ENCODE results near the gene RASAL2. TPM values are rescaled to one million over a fixed set of nuclear protein-coding genes. Genes with fewer than 3 reads are reported as not detected.

The RASAL2 gene
- total RNA-seq, 1 donor from 2014 or later = 7.7 TPM

DNA sequence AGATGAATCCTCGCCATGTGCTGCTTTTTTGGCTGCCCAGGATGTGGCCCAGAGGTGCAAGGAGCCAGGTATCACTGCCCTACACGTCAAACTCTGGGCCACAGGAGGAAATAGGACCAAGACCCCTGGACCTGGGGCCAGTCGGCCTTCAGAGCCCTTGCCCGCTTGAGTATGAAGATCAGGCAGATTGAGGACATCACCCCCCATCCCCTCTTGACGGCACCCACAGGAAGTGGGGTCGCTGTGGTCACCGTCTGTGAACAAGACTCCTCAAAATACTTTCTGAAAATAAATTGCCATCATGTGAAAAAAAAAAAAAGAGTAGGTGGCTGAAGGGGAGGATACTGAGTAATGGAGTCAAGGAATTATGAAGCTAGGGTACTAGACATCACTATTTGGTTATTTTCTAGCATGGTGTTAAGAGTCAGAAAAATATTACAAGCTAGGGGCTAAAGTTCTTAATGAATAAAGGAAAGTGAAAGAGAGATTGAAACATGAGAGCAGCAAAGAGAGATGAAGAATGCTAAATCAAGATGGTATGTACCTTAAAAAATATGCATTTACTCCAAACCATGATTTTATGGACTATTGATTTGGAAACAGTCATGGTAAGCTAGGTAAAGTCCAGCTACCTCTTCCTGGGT is 318.0 kb downstream of the RASAL2 start:
- no peak overlapping the region for H3K4me3 ChIP-seq (ENCODE audit: low read depth, low read length)
- TF ChIP-seq, protein P1, sequence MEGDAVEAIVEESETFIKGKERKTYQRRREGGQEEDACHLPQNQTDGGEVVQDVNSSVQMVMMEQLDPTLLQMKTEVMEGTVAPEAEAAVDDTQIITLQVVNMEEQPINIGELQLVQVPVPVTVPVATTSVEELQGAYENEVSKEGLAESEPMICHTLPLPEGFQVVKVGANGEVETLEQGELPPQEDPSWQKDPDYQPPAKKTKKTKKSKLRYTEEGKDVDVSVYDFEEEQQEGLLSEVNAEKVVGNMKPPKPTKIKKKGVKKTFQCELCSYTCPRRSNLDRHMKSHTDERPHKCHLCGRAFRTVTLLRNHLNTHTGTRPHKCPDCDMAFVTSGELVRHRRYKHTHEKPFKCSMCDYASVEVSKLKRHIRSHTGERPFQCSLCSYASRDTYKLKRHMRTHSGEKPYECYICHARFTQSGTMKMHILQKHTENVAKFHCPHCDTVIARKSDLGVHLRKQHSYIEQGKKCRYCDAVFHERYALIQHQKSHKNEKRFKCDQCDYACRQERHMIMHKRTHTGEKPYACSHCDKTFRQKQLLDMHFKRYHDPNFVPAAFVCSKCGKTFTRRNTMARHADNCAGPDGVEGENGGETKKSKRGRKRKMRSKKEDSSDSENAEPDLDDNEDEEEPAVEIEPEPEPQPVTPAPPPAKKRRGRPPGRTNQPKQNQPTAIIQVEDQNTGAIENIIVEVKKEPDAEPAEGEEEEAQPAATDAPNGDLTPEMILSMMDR (conservative IDR thresholded peaks at IDR 0.05; ENCODE audit: low read depth, low read length) = no peak
- no peak for DNase-seq (ENCODE audit: low read depth)

DNA sequence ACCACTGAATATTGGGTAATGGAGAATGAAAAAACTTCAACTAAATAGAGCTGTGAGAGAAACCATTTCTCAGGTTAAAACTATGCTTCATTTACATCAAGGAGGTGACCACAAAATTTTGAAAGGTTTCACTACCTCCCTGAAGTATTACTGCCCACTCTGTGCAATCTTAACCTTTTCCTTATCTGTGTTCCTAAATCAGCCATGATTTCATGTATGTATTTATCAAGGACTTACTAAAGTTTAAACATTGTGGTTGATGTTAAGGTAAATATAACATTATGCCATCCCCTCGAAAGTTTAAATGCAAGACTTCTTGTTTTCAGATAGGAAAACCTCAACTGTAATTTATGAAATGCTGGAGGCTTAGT is 318.5 kb downstream of the RASAL2 start:
- TF ChIP-seq, protein P1 (conservative IDR thresholded peaks at IDR 0.05; ENCODE audit: low read depth, low read length) = no peak
- DNase-seq (ENCODE audit: low read depth) = no peak
- H3K4me3 ChIP-seq (ENCODE audit: low read depth, low read length) = no peak overlapping the region

DNA sequence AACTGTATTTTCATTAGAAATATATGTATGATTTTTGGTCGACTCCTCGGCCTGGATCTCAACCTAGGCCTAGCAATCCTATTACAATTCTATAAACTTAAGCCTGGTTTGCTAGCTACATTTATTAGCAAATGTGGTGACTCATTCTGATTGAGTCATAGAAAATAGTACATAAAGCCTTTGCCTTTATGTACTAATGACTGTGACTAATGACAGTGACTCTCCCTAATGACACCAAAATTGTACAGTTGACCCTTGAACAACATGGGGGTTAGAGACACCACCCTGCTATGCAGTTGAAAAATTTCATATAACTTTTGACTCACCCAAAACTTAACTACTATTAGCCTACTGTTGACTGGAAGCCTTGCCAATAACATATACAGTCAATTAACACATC is 324.0 kb downstream of the RASAL2 start:
- TF ChIP-seq, protein P1 (conservative IDR thresholded peaks at IDR 0.05; ENCODE audit: low read depth, low read length) = no peak
- peak; percentile 37 for DNase-seq (ENCODE audit: low read depth)
- H3K4me3 ChIP-seq (ENCODE audit: low read depth, low read length) = no peak overlapping the region

DNA sequence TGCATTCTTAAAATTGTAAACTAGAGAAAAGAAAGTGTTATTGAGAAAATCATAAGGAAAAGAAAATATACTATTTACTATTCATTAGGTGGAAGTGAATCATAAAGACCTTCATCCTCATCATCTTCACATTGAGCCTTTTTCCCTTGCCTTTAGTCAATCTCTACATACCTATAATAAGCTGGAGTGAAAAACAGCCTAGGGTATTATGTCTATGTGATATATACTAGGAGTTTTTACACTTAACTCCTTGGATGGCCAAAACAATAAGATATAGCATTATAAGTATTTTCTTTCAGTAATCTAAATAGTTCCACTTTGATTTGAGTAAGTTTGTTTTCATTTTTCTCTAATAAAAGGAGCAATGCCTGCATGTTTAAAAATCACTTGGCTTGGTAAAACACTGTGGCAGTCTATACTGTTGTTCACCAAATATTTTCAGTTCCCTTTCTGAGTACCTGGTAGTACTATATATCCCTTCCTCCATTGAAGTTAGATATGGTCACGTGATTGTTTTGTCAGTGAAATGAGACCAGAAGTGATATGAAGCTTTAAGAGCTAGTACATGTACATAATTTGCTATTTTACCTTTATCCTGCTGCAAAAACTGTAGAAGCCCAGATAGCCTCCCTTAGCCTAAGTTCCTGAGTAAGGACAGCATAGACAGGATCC is 324.5 kb downstream of the RASAL2 start:
- H3K4me3 ChIP-seq (ENCODE audit: low read depth, low read length) = no peak overlapping the region
- no peak for DNase-seq (ENCODE audit: low read depth)
- TF ChIP-seq, protein P1 (conservative IDR thresholded peaks at IDR 0.05; ENCODE audit: low read depth, low read length) = no peak

DNA sequence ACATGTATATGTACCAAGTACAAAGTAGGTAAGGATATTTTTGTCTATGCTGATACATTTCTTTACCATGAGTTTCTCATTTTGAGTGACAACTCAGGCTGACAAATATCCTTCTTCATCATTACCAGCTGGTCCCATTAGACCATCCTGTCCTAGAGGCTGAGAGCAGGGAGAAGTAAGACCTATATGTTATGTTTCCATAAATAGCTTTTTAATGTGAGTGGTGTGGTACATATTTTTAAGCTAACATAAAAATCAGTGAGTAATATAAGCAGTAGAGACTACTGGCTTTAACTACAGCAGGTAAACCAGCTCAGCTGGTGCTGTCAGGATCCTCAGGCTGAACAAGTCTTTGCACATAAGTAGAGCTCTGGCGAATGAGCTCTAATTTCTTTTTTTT is 340.5 kb downstream of the RASAL2 start:
- TF ChIP-seq, protein P1 (conservative IDR thresholded peaks at IDR 0.05; ENCODE audit: low read depth, low read length) = no peak
- H3K4me3 ChIP-seq (ENCODE audit: low read depth, low read length) = no peak overlapping the region
- no peak for DNase-seq (ENCODE audit: low read depth)

DNA sequence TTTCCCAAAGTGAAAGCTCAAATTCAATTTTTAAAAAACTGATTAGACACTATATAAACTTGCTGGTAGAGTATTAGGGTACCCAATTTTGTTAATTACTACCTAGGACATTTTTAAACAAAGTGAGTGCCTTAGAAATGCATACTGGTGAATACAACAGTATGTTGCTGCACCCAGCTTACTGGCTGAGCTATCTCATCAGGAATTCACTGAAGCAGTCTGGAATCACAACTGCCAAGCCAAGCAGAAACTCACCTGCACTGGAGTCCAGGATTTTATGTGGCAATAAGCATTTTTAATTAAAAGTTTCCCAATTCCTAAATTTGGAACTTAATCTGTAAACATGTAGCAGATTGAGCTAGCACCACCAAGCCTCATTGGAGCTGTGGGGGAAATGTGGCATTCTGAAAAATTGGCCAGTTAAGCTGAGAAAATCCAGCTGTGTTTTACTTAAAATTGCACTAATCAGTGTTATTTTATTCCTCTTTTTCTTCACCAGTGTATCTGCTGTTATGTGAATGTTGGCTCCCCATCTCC is 341.1 kb downstream of the RASAL2 start:
- H3K4me3 ChIP-seq (ENCODE audit: low read depth, low read length) = no peak overlapping the region
- TF ChIP-seq, protein P1 (conservative IDR thresholded peaks at IDR 0.05; ENCODE audit: low read depth, low read length) = no peak
- DNase-seq (ENCODE audit: low read depth) = no peak

All from epithelial cell of proximal tubule (primary cell).